ENCODE results near the gene CNTNAP3B.
"Not testable (repeated sequence)": the region's sequence is repeated elsewhere in the genome, so short reads cannot be mapped to it uniquely, and the experiment has no call there.

DNA sequence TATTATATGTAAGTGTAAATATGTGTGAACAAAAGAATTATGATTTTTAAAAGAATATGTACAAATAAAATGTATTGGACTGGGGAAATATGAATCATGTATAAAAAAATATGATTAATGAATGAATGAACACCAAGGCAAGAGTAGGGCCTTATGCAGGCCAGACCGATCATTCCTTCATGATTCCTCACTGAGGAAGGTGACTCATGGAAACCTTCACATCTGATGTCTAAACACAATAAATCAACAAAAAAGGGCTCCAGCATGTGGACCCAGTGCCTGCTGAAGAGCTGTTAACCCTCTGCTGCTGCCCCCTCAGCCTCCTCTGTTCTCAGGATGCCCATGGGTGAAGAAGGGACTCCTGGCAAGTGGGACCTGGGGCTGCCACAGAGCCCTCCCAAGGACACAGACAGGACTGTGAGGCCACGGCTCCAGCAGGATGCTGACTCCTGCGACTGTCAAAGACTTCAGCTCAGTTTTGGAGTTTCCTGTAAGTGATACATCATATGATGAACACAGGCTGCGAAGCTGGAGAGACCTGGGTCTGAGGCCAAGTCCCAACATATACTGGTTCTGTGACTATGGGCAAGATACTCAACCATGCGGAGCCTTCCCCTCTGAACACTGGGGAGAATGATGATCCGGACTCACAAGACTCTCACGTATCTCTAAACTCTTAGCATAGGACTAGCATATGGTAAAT lies 110.9 kb downstream of the CNTNAP3B start:
- TF ChIP-seq EP300 (IDR thresholded peaks at IDR 0.05; ENCODE audit: borderline replicate concordance in 1 of 2, low read depth in 1 of 2, low read length in 1 of 2); MAX (IDR thresholded peaks at IDR 0.05; ENCODE audit: low read depth); TAF1 (IDR thresholded peaks at IDR 0.05; ENCODE audit: borderline replicate concordance, low read depth, low read length); ZBTB33 (IDR thresholded peaks at IDR 0.05; ENCODE audit: borderline replicate concordance, low read depth): not testable (repeated sequence)
- TF ChIP-seq, protein P1, sequence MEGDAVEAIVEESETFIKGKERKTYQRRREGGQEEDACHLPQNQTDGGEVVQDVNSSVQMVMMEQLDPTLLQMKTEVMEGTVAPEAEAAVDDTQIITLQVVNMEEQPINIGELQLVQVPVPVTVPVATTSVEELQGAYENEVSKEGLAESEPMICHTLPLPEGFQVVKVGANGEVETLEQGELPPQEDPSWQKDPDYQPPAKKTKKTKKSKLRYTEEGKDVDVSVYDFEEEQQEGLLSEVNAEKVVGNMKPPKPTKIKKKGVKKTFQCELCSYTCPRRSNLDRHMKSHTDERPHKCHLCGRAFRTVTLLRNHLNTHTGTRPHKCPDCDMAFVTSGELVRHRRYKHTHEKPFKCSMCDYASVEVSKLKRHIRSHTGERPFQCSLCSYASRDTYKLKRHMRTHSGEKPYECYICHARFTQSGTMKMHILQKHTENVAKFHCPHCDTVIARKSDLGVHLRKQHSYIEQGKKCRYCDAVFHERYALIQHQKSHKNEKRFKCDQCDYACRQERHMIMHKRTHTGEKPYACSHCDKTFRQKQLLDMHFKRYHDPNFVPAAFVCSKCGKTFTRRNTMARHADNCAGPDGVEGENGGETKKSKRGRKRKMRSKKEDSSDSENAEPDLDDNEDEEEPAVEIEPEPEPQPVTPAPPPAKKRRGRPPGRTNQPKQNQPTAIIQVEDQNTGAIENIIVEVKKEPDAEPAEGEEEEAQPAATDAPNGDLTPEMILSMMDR (IDR thresholded peaks at IDR 0.05), result not testable (repeated sequence)
